GM11168 (cell line): ENCODE measurements around the gene ZNF780B.
"Not testable (repeated sequence)": the region's sequence is repeated elsewhere in the genome, so short reads cannot be mapped to it uniquely, and the experiment has no call there.

Experiments
- in situ Hi-C: fragments of 300-500 bp; cut with MboI; formaldehyde crosslinking; loops from one replicate; pipeline ENCODE4 v1.12.0; 2022; ENCODE audit warnings: low sequenced_read_pairs; ENCODE audit not compliant: unreplicated experiment

ZNF780B gene

DNA sequence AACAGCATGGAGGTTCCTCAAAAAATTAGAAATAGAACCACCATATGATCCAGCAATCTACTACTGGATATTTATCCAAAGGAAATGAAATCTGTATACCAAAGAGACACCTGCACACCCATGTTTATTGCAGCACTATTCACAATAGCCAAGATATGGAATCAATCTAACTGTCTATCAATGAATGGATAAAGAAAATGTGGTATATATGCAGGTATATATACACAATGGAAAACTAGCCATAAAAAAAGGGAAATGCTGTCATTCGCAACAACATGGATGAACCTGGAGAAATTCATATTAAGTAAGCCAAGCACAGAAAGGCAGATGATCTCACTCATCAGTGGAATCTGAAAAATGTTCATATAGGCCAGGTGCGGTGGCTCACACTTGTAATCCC is 2.5 kb downstream of the ZNF780B start:
- in situ Hi-C loops, result no loop called here

DNA sequence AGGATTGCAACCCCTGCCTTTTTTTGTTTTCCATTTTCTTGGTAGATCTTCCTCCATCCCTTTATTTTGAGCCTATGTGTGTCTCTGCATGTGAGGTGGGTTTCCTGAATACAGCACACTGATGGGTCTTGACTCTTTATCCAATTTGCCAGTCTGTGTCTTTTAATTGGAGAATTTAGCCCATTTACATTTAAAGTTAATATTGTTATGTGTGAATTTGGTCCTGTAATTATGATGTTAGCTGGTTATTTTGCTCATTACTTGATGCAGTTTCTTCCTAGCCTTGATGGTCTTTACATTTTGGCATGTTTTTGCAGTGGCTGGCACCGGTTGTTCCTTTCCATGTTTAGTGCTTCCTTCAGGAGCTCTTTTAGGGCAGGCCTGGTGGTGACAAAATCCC is 14.3 kb downstream of the ZNF780B start:
- in situ Hi-C loops, result not testable (repeated sequence)

DNA sequence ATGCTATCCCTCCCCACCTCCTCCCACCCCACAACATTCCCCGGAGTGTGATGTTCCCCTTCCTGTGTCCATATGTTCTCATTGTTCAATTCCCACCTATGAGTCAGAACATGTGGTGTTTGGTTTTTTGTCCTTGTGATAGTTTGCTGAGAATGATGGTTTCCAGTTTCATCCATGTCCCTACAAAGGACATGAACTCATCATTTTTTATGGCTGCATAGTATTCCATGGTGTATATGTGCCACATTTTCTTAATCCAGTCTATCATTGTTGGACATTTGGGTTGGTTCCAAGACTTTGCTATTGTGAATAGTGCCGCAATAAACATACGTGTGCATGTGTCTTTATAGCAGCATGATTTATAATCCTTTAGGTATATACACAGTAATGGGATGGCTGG is 18.0 kb downstream of the ZNF780B start:
- in situ Hi-C loops, result not testable (repeated sequence)

DNA sequence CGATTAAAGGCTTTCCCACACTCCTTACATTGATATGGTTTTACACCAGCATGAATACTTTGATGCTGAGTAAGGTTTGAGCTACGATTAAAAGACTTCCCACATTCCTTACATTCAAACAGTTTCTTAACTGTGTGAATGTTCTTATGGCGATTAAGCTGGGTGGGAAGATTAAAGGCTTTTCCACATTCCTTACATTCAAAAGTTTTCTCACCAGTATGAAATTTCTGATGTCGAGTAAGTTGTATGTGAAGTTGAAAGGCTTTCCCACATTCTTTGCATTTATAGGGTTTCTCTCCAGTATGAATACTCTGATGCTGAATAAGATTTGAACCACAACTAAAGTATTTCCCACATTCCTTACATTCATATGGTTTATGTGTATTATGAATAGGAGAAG is 20.0 kb downstream of the ZNF780B start:
- in situ Hi-C loops, result no loop called here

DNA sequence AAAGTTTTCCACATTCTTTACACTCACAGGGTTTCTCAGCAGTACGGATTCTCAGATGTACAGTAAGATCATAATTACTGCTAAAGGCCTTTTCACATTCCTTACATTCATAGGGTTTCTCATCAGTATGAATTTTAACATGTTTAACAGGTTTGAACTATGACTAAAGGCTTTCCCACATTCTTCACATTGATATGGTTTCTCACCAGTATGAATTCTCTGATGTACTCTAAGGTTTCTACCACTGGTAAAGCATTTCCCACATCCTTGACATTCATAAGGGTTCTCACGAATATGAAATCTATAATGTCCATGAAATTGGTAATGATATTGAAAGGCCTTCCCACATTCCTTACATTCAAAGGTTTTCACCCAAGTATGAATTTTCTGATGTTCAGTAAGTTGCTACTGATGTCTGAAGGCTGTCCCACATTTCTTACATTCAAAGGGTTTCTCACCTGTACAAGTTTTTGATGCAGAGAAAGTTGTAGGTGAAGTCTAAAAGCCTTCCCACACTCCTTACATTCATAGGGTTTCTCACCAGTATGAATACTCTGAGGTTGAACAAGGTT is 22.0 kb downstream of the ZNF780B start:
- in situ Hi-C loops, result no loop called here

DNA sequence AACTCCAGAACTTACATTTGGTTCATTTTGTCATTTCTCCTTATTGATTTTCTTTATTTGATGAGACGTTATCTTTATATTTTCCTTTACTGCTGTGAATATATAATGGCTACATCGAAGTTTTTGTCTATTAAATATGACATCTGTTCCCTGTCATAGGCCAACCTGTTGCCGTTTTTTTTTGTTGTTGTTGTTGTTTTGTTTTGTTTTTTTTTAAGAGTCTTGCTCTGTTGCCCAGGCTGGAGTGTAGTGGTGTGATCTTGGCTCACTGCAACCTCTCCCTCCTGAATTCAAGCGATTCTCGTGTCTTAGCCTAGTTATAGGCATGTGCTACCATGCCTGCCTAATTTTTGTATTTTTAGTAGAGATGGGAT is 29.4 kb downstream of the ZNF780B start:
- in situ Hi-C loops, result no loop called here

DNA sequence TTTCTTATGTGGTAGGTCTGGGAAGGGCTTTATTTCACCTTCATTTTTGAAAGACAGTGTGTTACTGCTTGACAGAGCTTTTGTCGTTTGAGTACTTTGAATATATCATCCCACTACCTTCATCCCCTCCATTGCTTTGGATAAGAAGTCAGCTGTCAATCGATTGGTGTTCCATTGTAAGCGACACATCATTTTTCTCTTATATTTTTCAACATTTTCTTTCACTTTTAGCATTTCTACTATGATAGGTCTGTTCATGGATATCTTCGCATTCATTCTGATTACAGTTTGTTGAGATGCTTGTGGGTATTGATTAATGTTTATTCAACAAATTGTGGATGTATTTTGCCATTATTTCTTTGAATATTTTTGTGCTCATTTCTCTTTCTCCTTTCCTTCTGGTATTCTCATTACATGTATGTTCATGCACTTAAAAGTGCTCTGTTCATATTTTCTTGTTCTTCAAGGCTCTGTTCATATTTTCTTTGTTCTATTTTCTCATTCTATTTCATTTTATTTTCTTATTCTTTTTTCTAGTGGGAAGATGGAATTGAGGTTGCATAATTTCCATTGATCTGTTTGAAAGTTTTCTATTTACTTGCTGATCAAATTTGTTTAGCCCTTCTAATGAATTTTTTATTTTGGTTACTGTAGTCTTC is 30.0 kb downstream of the ZNF780B start:
- in situ Hi-C loops, result no loop called here

DNA sequence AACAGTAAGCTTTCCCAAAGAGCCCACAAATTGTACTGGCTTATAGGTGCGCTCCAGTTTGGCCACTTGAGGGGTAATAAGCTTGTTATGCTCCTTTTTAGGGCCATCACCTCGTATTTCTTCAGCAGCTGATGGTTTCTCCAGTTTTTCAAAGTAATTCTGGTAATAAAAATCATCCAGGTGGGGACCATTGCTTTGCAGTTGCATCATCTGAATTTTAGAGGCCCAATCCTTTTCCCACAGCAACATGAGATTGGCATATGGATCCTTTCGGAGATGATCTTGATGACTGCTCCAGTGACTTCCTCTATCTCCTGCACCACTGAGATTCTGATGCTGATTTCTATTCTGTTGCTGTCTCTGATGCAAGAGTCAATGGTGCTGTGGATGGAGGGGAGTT is 32.1 kb downstream of the ZNF780B start:
- in situ Hi-C loops, result no loop called here

DNA sequence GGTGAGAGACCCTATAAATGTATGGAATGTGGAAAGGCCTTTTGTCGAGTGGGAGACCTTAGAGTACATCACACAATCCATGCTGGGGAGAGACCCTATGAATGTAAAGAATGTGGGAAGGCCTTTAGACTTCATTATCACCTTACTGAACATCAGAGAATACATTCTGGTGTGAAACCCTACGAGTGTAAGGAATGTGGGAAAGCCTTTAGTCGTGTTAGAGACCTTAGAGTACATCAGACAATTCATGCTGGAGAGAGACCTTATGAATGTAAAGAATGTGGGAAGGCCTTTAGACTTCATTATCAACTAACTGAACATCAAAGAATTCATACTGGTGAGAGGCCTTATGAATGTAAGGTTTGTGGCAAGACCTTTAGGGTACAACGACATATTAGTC is 42.0 kb downstream of the ZNF780B start:
- in situ Hi-C loops, result no loop called here

DNA sequence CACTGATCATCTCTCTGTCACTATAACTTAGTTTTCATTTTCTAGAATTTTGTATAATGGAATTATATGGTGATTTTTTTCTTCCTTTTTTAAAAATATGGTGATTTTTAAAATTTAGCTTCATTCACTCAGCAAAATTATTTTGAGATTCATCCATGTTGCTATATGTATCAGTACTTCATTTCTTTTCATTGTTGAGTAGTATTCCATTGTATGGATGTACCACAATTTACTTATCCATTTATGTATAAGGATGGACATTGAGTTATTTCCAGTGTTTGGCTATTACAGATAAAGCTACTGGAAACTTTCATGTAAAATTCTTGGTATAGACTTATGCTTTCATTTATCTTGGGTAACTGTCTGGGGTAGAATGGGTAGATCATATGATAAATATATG is 46.4 kb downstream of the ZNF780B start:
- in situ Hi-C loops, result no loop called here

DNA sequence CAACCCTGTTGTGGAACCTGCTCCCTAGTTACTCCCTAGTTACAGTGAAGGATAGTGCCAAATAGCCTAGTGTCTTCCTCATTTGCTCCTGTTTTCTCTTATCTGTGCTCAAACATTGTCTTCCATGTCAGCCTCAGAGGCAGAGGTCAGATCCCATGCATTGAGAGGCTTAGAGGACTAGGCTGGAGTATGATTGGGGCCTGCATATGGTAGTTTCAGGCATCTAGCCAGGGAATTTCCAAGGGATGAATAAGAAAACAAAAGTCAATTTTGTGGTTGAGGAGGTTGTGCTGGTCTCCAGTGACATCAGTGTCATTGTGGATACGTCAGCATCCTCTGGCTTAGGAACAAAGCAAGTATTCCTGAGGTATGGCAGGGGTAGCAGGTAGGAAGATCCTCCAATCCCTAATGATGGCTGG is 49.7 kb downstream of the ZNF780B start:
- in situ Hi-C loops, result no loop called here

DNA sequence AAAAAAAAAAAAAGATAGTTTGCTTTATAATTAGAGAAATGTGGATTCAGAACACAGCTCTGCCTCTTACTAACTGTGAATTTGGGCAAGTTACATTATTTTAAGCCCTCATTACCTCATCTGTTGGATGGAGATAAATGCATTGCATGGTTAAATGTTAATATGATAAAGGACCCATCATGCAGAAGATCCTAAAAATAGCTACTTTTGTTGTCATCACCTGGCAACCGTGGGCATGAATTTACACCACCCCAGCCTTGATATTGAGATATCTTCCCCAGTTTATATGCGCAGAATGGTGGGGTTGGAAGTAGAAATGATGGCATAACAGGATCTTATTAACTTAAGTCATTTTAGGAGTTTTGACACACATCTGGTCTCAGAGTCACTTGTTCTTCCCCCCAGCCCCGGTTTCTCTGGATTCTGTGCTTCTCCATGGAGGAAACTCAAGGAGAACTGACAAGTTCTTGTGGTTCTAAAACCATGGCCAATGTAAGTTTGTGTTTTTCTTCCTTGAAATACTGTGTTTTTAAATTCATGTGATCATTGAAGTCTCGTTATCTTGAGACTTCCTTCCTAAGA is 50.2 kb downstream of the ZNF780B start:
- in situ Hi-C loops, result no loop called here

DNA sequence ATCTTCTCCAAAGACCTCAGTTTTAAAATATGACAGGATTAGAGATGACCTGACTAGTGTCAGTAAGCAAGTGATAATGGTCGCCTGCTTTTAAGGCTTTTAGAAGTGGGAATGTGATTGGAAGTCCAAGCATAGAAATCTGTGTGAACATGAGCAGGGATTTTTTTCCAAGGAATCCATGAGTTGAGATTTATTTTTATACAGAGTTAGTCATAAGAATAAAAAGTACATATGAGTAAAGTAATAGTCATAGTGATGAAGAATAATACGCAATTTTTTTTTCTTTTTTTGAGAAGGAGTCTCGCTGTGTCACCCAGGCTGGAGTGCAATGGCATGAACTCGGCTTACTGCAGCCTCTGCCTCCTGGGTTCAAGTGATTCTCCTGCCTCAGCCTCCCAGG is 57.5 kb downstream of the ZNF780B start:
- in situ Hi-C loops, result no loop called here

DNA sequence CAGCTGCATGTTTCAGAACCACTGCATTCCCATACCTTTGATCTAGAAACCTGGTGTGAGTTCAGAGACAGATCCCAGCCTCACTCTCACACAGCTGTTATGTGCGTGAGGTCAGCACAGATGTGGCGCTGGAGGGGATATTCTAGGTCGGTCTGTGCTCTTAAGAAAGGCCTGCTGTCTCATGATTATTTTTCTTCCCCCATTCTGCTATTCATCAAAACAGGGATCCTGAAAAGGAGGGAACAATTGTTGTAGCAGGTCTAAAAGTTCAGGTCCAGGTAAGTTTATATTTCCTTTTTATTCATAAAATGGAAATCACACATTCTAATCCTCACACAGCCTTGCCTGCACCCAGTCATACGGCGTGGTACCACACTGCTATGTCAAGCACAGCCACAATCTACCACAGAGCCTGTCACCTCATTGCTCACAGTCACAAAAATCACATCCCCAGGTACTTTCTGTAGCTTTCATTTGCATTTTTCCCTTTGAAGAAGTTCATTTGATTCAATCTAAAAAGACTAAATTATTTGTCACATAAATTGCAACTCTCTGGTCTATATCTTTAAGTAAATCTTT is 58.3 kb downstream of the ZNF780B start:
- in situ Hi-C loops, result no loop called here

DNA sequence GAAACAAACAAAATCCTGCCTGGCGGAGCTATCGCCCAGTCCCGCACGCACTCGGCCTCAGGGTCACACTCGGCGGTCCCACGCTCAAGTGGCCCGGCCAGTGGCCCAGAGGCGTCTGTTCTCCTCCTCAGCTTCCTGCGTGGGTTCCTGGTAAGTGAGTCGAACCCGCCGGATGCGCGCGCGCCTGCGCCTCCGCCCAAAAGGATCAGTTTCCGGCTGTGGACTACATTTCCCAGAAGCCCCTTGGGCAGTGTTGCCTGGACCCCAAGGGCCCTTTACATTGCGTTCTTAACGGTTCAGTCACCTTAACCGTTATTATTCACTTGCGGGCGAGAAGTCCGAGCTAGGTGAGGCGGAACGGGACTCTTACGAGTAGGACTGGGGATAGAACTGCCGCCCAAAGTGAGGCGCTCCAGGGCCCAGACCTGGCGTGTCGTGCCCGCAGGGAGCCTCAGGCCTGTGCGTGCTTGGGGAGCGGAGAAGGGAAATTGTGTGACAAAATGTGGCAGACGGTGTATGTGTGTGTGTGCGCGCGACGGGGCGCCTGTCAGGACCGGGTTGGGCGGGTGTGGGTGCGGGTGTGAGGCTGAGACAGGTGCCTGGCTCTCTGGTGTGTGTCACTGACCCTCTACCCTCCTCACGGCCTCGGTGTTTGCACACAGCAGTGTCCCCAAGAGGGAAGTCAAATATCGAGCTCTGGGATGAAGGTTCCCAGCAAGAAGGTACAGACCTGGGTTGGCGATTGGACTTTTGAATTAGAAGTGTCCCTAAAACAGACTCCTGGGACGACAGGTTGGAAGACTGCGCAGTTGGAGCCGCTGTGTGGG is 59.0 kb downstream of the ZNF780B start, which contains the start of gene ZNF546:
Gene ZNF546 (plus strand): TSS at position 250 of the 827 bp plus-strand sequence. CDS start 1,267 bp downstream, outside the sequence.
- in situ Hi-C loops, result no loop called here

DNA sequence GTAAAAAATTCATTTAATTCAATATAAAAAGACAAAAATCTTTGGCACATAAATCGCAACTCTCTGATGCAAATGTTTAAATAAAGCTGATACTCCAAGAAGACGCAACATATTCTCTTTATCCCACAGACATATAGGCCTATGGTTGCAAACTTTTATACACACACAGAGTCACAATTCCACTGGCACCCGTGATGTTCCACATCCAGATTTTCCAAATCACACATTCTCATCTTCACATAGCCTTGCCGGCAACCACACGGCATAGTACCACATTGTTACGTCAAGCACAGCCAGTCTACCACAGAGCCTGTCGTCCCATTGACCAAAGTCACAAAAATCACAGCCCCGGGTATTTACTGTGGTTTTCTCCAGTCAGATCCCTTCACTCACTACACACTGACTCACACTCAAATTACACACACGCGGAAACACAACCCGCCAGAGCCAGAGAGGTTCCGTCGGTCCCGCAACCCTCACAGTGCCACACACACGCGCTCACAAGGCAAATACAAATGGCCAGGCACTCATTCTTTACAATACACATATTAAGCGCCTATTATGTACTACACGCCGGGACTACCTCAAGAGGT is 59.7 kb downstream of the ZNF780B start:
- in situ Hi-C loops, result no loop called here

DNA sequence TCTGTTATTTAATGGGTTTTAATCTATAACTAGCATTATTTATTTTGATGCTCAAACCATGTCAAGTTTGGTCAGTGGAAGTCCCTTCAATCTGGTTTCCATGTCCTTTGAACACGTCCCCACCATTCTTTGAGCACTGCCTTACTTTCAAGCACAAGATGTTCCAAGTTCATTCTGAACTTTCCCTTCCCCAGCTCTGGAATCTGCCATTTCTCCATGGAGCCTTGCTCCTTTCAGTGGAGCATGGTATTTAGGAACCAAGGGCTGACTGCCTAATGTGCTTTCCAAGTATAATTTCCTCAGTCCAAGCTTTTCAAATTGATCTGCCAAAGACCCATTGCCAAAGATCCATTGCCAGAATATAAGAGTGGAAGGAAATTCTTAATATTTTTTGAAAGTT is 60.2 kb downstream of the ZNF780B start:
- in situ Hi-C loops, result no loop called here

DNA sequence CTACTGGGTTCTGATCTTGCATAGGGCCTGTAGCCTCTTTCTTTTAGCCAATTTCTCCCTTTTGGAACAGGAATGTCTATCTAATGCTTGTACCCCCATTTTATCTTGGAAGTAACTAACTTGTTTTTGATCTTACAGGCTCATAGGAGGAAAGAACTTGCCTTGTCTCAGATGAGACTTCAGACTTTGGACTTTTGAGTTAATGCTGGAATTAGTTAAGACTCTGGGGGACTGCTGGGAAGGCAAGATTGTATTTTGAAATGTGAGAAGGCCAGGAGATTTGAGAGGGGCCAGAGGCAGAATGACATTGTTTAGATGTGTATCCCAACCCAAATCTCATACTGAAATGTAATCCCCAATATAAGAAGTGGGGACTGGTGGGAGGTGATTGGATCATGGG is 61.7 kb downstream of the ZNF780B start:
- in situ Hi-C loops, result no loop called here

DNA sequence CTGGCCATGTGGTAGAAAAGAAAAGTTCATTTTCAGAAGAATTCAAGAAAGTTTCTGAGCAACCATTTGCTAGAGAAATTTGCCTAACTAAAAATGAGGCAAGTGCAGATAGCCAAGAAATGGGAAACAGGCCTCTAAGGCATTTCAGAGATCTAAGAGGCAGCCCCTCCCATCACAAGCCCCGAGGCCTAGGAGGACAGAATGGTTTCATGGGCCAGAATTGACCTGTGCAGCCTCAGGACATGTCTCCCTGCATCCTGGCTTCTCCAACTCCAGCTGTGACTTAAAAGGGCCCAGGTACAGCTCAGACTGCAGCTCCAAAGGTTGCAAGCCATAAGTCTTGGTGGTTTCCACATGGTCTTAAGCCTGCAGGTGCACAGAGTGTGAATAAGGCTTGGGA is 62.4 kb downstream of the ZNF780B start:
- in situ Hi-C loops, result no loop called here

DNA sequence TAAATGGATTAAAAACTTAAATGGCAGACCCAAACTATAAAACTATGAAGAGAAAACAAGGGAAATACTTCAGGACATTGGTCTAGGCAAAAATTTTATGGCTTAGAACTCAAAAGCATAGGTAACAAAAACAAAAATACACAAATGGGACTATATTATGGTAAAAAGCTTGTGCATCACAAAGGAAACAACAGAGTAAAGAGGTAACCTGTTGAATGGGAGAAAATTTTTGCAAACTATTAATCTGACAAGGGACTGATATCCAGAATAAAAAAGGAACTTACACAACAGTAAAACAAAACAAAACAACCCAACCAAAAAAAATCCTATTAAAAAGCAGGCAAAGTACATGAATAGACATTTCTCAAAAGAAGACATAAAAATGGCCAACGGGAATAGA is 68.4 kb downstream of the ZNF780B start:
- in situ Hi-C loops, result no loop called here
